Memory B cell (primary cell): ENCODE data around the gene TP53INP2.
"Not testable (repeated sequence)": the region's sequence is repeated elsewhere in the genome, so short reads cannot be mapped to it uniquely, and the experiment has no call there.

Experiments
- ATAC-seq: fragments of 150-1000 bp; cut with Tn5 transposase; 2 replicates; pipeline ENCODE4 v1.10.0; 2021; ENCODE audit warnings: low read depth, mild to moderate bottlenecking, moderate library complexity
- DNase-seq, 2 donors: peaks; one replicate each; pipeline ENCODE4 v3.0.0; 2022; ENCODE audit warnings: low spot score in 2 of 2
- H3K27ac Mint-ChIP-seq: one replicate; pipeline ENCODE4 v1.8.0; 2022; ENCODE audit warnings: mild to moderate bottlenecking, moderate library complexity, mixed read lengths
- H3K27me3 Mint-ChIP-seq: one replicate; pipeline ENCODE4 v1.8.0; 2022; ENCODE audit warnings: mixed read lengths
- H3K36me3 Mint-ChIP-seq: one replicate; pipeline ENCODE4 v1.8.0; 2022; ENCODE audit warnings: mild to moderate bottlenecking, mixed read lengths
- H3K4me1 Mint-ChIP-seq: one replicate; pipeline ENCODE4 v1.8.0; 2022; ENCODE audit warnings: mixed read lengths
- H3K4me3 Mint-ChIP-seq: one replicate; pipeline ENCODE4 v1.8.0; 2022; ENCODE audit warnings: mild to moderate bottlenecking, moderate library complexity, mixed read lengths
- H3K9me3 Mint-ChIP-seq: one replicate; pipeline ENCODE4 v1.8.0; 2022; ENCODE audit warnings: mixed read lengths

The TP53INP2 gene

GRCh38 chr20:34710568-34710839 is 6.4 kb downstream of the TP53INP2 start:
- Mint-ChIP-seq H3K4me1 (peaks cover 16% of the 10 kb centered on the region), H3K36me3 (peaks cover 10% of the 10 kb centered on the region)

GRCh38 chr20:34710861-34711574 is 6.9 kb downstream of the TP53INP2 start:
- H3K27me3 Mint-ChIP-seq, result no peaks in the 10 kb centered on the region
- H3K4me1 Mint-ChIP-seq, result peaks cover 16% of the 10 kb centered on the region
- ATAC-seq (no peak), DNase-seq (no peak)
- peak overlapping the region; percentile 25 for H3K27ac Mint-ChIP-seq
- H3K4me3 Mint-ChIP-seq, result peak overlapping the region; percentile 77
- H3K36me3 Mint-ChIP-seq, result peaks cover 10% of the 10 kb centered on the region
- H3K9me3 Mint-ChIP-seq, result no peaks in the 10 kb centered on the region

More at GRCh38 chr20:34710568-34710839, 6.4 kb downstream of the TP53INP2 start:
- H3K27ac Mint-ChIP-seq, result peak overlapping the region; percentile 25
- peak overlapping the region; percentile 77 for H3K4me3 Mint-ChIP-seq
- no peak for ATAC-seq
- no peaks in the 10 kb centered on the region for H3K27me3 Mint-ChIP-seq
- no peak for DNase-seq
- no peaks in the 10 kb centered on the region for H3K9me3 Mint-ChIP-seq

GRCh38 chr20:34711813-34712430 is 7.8 kb downstream of the TP53INP2 start:
- ATAC-seq (no peak), DNase-seq (no peak)
- H3K9me3 Mint-ChIP-seq, result no peaks in the 10 kb centered on the region
- H3K36me3 Mint-ChIP-seq, result peaks cover 10% of the 10 kb centered on the region
- H3K27me3 Mint-ChIP-seq, result no peaks in the 10 kb centered on the region
- peaks cover 12% of the 10 kb centered on the region for H3K4me1 Mint-ChIP-seq
- no peak overlapping the region for H3K4me3 Mint-ChIP-seq
- no peak overlapping the region for H3K27ac Mint-ChIP-seq

- Mint-ChIP-seq H3K27ac (no peak overlapping the region), H3K9me3 (no peaks in the 10 kb centered on the region), H3K4me1 (peaks cover 12% of the 10 kb centered on the region), H3K4me3 (no peak overlapping the region), H3K27me3 (no peaks in the 10 kb centered on the region), H3K36me3 (peaks cover 10% of the 10 kb centered on the region)
- ATAC-seq (no peak), DNase-seq (no peak)
These were observed 8.5 kb downstream of the TP53INP2 start for GRCh38 chr20:34712525-34713192.

- Mint-ChIP-seq H3K4me3 (no peak overlapping the region), H3K4me1 (peaks cover 11% of the 10 kb centered on the region), H3K9me3 (no peaks in the 10 kb centered on the region), H3K27me3 (no peaks in the 10 kb centered on the region), H3K36me3 (peaks cover 10% of the 10 kb centered on the region), H3K27ac (no peak overlapping the region)
- DNase-seq (no peak), ATAC-seq (no peak)
These were observed 9.2 kb downstream of the TP53INP2 start for GRCh38 chr20:34713194-34713943.

- DNase-seq, H3K27me3 Mint-ChIP-seq, H3K4me1 Mint-ChIP-seq, H3K27ac Mint-ChIP-seq, H3K4me3 Mint-ChIP-seq, H3K9me3 Mint-ChIP-seq, ATAC-seq, H3K36me3 Mint-ChIP-seq: not testable (repeated sequence)
These were observed 9.9 kb downstream of the TP53INP2 start for GRCh38 chr20:34713944-34714515.

GRCh38 chr20:34715384-34715783 is 11.2 kb downstream of the TP53INP2 start:
- Mint-ChIP-seq H3K4me3 (no peak overlapping the region), H3K27ac (no peak overlapping the region), H3K27me3 (no peaks in the 10 kb centered on the region), H3K9me3 (no peaks in the 10 kb centered on the region), H3K4me1 (peaks cover 9% of the 10 kb centered on the region), H3K36me3 (peaks cover 10% of the 10 kb centered on the region)
- DNase-seq, result no peak
- no peak for ATAC-seq

GRCh38 chr20:34716921-34717229 is 12.7 kb downstream of the TP53INP2 start:
- no peak for ATAC-seq
- no peaks in the 10 kb centered on the region for H3K27me3 Mint-ChIP-seq
- H3K36me3 Mint-ChIP-seq, result peaks cover 11% of the 10 kb centered on the region
- no peak overlapping the region for H3K4me3 Mint-ChIP-seq
- peaks cover 11% of the 10 kb centered on the region for H3K4me1 Mint-ChIP-seq
- H3K9me3 Mint-ChIP-seq, result no peaks in the 10 kb centered on the region
- DNase-seq, result no peak
- H3K27ac Mint-ChIP-seq, result no peak overlapping the region

- peaks cover 11% of the 10 kb centered on the region for H3K4me1 Mint-ChIP-seq
These were observed 13.3 kb downstream of the TP53INP2 start for GRCh38 chr20:34717230-34718095.

GRCh38 chr20:34719242-34720017 is 15.3 kb downstream of the TP53INP2 start:
- H3K9me3 Mint-ChIP-seq, H3K27me3 Mint-ChIP-seq, H3K4me3 Mint-ChIP-seq, DNase-seq: not testable (repeated sequence)
- peaks cover 11% of the 10 kb centered on the region for H3K4me1 Mint-ChIP-seq
- ATAC-seq, result peak; percentile 60
- peaks cover 10% of the 10 kb centered on the region for H3K36me3 Mint-ChIP-seq
- peak overlapping the region; percentile 53 for H3K27ac Mint-ChIP-seq

More at GRCh38 chr20:34717230-34718095, 13.3 kb downstream of the TP53INP2 start:
- H3K27ac Mint-ChIP-seq, result no peak overlapping the region
- no peaks in the 10 kb centered on the region for H3K27me3 Mint-ChIP-seq
- H3K4me3 Mint-ChIP-seq, result no peak overlapping the region
- DNase-seq (no peak), ATAC-seq (no peak)
- no peaks in the 10 kb centered on the region for H3K9me3 Mint-ChIP-seq
- H3K36me3 Mint-ChIP-seq, result peaks cover 11% of the 10 kb centered on the region

GRCh38 chr20:34720266-34720665 is 16.1 kb downstream of the TP53INP2 start:
- ATAC-seq (no peak), DNase-seq (no peak)
- H3K9me3 Mint-ChIP-seq, result no peaks in the 10 kb centered on the region
- H3K27ac Mint-ChIP-seq, result no peak overlapping the region
- no peak overlapping the region for H3K4me3 Mint-ChIP-seq
- H3K4me1 Mint-ChIP-seq, result peaks cover 11% of the 10 kb centered on the region
- peaks cover 9% of the 10 kb centered on the region for H3K36me3 Mint-ChIP-seq
- H3K27me3 Mint-ChIP-seq, result no peaks in the 10 kb centered on the region

- not testable (repeated sequence) for H3K27me3 Mint-ChIP-seq, H3K27ac Mint-ChIP-seq, DNase-seq, H3K9me3 Mint-ChIP-seq, H3K4me3 Mint-ChIP-seq, ATAC-seq
- peaks cover 11% of the 10 kb centered on the region for H3K4me1 Mint-ChIP-seq
- H3K36me3 Mint-ChIP-seq, result peaks cover 23% of the 10 kb centered on the region
These were observed 18.4 kb downstream of the TP53INP2 start for GRCh38 chr20:34722560-34722959.

GRCh38 chr20:34724172-34724571 is 20.0 kb downstream of the TP53INP2 start:
- DNase-seq (no peak), ATAC-seq (no peak)
- Mint-ChIP-seq H3K4me1 (peaks cover 9% of the 10 kb centered on the region), H3K27me3 (no peaks in the 10 kb centered on the region), H3K4me3 (no peak overlapping the region), H3K9me3 (no peaks in the 10 kb centered on the region), H3K27ac (peak overlapping the region; percentile 59), H3K36me3 (peaks cover 23% of the 10 kb centered on the region)
